Measurements from ENCODE around the gene SOX13. TPM values are rescaled to one million over a fixed set of nuclear protein-coding genes. Genes with fewer than 3 reads are reported as not detected.

The SOX13 gene
- polyA plus RNA-seq, 1 donor (not counting 4 experiments of a cell fraction or from before 2014, with no cell fraction given): 4.9 TPM

DNA sequence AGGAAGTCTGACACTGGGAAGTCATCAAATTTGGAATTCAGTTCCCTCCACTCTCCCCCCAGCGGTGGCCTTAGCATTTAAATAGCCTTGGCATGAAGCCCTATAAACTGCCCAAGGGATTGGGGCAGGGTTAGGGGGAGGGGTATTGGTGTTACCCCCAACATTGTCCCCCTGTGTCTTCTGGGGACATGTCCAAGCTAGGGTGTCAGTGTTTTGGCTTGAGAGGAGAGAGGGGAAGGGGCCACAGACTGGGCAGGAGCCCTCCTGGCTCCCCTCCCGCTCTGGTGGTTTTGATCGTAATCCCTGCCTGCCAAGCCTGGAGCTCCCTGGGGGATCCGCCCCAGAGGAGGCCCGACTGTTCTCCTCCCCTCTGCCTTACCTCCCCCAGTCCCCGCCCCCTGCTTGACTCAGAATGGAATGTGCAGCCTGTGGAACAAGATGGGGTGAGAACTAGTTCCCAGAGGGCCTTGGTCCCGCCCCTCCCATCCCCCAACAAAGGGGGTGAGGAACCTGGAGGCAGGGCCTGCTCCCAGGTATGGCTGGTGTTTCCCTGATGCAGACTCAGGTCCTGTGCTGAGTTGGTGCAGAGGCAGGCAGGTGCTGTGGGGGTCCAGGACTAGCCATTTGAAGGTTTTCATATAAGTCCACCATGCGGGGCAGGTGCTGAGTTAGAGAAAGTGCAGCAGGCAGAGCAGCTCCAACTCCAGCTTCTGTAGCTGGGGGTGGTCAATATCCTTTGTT, 7.4 kb downstream of the SOX13 start:
- Histone ChIP-seq H3K36me3 (ENCODE audit: control insufficient read depth in 2 of 2, extremely low read depth in 1 of 2, insufficient read depth in 2 of 2, low read length in 2 of 2) (no peaks in the 10 kb centered on the region), H3K79me2 (ENCODE audit: control insufficient read depth, insufficient read depth, low read length) (peaks cover 6% of the 10 kb centered on the region), H2AFZ (ENCODE audit: control insufficient read depth, low read length) (peak overlapping the region; percentile 32), H3K4me1 (ENCODE audit: control insufficient read depth, extremely low read depth, insufficient read depth, low read length) (peaks cover 17% of the 10 kb centered on the region), H4K20me1 (ENCODE audit: control insufficient read depth, extremely low read depth, insufficient read depth, low read length) (no peaks in the 10 kb centered on the region), H3K4me2 (ENCODE audit: control insufficient read depth, extremely low read depth, insufficient read depth, low read depth, low read length) (peak overlapping the region; percentile 87), H3K27me3 (ENCODE audit: control insufficient read depth, extremely low read depth, insufficient read depth, low read length) (no peaks in the 10 kb centered on the region), H3K9ac (ENCODE audit: control insufficient read depth, extremely low read depth, insufficient read depth, low read length) (no peak overlapping the region), H3K9me3 (ENCODE audit: control insufficient read depth, low read depth, low read length) (no peaks in the 10 kb centered on the region), H3K27ac (ENCODE audit: control insufficient read depth, insufficient read depth, low read length) (peak overlapping the region; percentile 50), H3K4me3 (ENCODE audit: control insufficient read depth in 2 of 3, extremely low read depth in 1 of 3, insufficient read depth in 2 of 3, low read depth in 1 of 3, low read length in 3 of 3) (peak overlapping the region in 1 of 3 experiments; percentile 23), H3K9me1 (ENCODE audit: control insufficient read depth, extremely low read depth, insufficient read depth, low read length) (no peaks in the 10 kb centered on the region)
- DNase-seq (ENCODE audit: low read depth, low spot score) (peak; percentile 89), FAIRE-seq (peak; percentile 94)
- TF ChIP-seq EZH2 (IDR thresholded peaks at IDR 0.05; ENCODE audit: low read length) (no peak), CTCF (optimal IDR thresholded peaks at IDR 0.05 in 1 of 3, IDR thresholded peaks at IDR 0.05 in 1 of 3, conservative IDR thresholded peaks at IDR 0.05 in 1 of 3; ENCODE audit: extremely low read depth in 1 of 3, insufficient read depth in 2 of 3, low read length in 3 of 3) (no peak)
- dilution Hi-C loops (cut with MboI; ENCODE audit: extremely low pct_ligation_motif_present, low sequenced_read_pairs): no loop called here

DNA sequence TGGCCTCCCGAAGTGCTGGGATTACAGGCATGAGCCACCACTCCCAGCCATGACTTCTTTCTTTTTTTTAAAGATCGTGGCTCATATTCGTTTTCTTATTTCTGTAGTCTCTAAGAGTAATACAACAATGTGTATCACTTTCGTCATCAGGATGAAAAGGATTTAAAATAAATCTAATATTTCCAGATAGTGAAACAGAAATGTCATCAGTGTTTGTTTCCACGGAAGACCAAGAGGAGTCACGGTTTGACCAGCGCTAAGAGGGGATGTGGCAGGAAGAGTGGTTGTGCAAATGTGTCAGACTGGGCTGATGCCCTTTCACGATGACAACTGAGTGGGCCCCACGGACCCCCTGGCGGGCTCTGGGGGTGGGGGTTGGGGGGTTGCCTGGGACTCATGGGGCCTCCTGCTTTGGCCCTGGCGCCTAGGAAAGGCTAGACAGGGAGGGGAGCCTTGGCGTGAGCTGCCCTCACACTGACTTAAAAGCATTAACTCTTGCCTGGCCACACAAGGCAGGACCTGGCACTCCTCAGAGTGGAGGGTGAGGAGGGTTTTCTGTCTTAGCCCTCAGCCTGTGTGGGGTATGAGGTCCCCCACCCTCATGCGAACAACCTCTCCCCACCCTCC, 8.4 kb downstream of the SOX13 start:
- H3K9me1 ChIP-seq (ENCODE audit: control insufficient read depth, extremely low read depth, insufficient read depth, low read length): no peaks in the 10 kb centered on the region
- H3K9ac ChIP-seq (ENCODE audit: control insufficient read depth, extremely low read depth, insufficient read depth, low read length): no peak overlapping the region
- H3K4me2 ChIP-seq (ENCODE audit: control insufficient read depth, extremely low read depth, insufficient read depth, low read depth, low read length): no peak overlapping the region
- no peak overlapping the region for H3K4me3 ChIP-seq (ENCODE audit: control insufficient read depth in 2 of 3, extremely low read depth in 1 of 3, insufficient read depth in 2 of 3, low read depth in 1 of 3, low read length in 3 of 3)
- no peak overlapping the region for H3K27ac ChIP-seq (ENCODE audit: control insufficient read depth, insufficient read depth, low read length)
- FAIRE-seq (no peak), DNase-seq (ENCODE audit: low read depth, low spot score) (no peak)
- H3K9me3 ChIP-seq (ENCODE audit: control insufficient read depth, low read depth, low read length): no peaks in the 10 kb centered on the region
- H3K36me3 ChIP-seq (ENCODE audit: control insufficient read depth in 2 of 2, extremely low read depth in 1 of 2, insufficient read depth in 2 of 2, low read length in 2 of 2): no peaks in the 10 kb centered on the region
- no peak for TF ChIP-seq EZH2 (IDR thresholded peaks at IDR 0.05; ENCODE audit: low read length)
- TF ChIP-seq CTCF (optimal IDR thresholded peaks at IDR 0.05 in 1 of 3, IDR thresholded peaks at IDR 0.05 in 1 of 3, conservative IDR thresholded peaks at IDR 0.05 in 1 of 3; ENCODE audit: extremely low read depth in 1 of 3, insufficient read depth in 2 of 3, low read length in 3 of 3): no peak
- dilution Hi-C loops (cut with MboI; ENCODE audit: extremely low pct_ligation_motif_present, low sequenced_read_pairs): no loop called here
- H2AFZ ChIP-seq (ENCODE audit: control insufficient read depth, low read length): no peak overlapping the region
- H3K27me3 ChIP-seq (ENCODE audit: control insufficient read depth, extremely low read depth, insufficient read depth, low read length): no peaks in the 10 kb centered on the region
- peaks cover 16% of the 10 kb centered on the region for H3K4me1 ChIP-seq (ENCODE audit: control insufficient read depth, extremely low read depth, insufficient read depth, low read length)
- H4K20me1 ChIP-seq (ENCODE audit: control insufficient read depth, extremely low read depth, insufficient read depth, low read length): no peaks in the 10 kb centered on the region
- peaks cover 4% of the 10 kb centered on the region for H3K79me2 ChIP-seq (ENCODE audit: control insufficient read depth, insufficient read depth, low read length)
